HG03439 (cell line): ENCODE results near the gene PKP1.

Experiments used
- ATAC-seq: cut with Tn5 transposase; IDR thresholded peaks from one replicate; pipeline ENCODE4 v1.9.1; 2021; ENCODE audit warnings: mild to moderate bottlenecking, moderate library complexity; ENCODE audit not compliant: unreplicated experiment

Gene PKP1

GRCh38 chr1:201260648-201261311 is 22.5 kb upstream of the PKP1 start:
- ATAC-seq, result no peak

- no peak for ATAC-seq
These were observed 21.3 kb upstream of the PKP1 start for GRCh38 chr1:201261771-201262547.

GRCh38 chr1:201262963-201263608 is 20.2 kb upstream of the PKP1 start:
- no peak for ATAC-seq

GRCh38 chr1:201264072-201264471 is 19.2 kb upstream of the PKP1 start:
- no peak for ATAC-seq

- ATAC-seq, result no peak
These were observed 18.8 kb upstream of the PKP1 start for GRCh38 chr1:201264554-201264953.

GRCh38 chr1:201265756-201266155 is 17.6 kb upstream of the PKP1 start:
- no peak for ATAC-seq

- no peak for ATAC-seq
These were observed 17.0 kb upstream of the PKP1 start for GRCh38 chr1:201266276-201266675.

GRCh38 chr1:201266774-201267173 is 16.5 kb upstream of the PKP1 start:
- ATAC-seq, result no peak

- ATAC-seq, result no peak
These were observed 15.7 kb upstream of the PKP1 start for GRCh38 chr1:201267481-201268229.

GRCh38 chr1:201268604-201269151 is 14.6 kb upstream of the PKP1 start:
- ATAC-seq, result no peak

GRCh38 chr1:201269281-201269680 is 14.0 kb upstream of the PKP1 start:
- no peak for ATAC-seq

GRCh38 chr1:201269900-201270410 is 13.4 kb upstream of the PKP1 start:
- no peak for ATAC-seq

- no peak for ATAC-seq
These were observed 12.5 kb upstream of the PKP1 start for GRCh38 chr1:201270616-201271390.

- no peak for ATAC-seq
These were observed 10.5 kb upstream of the PKP1 start for GRCh38 chr1:201272799-201273198.

GRCh38 chr1:201274616-201275252 is 8.6 kb upstream of the PKP1 start:
- no peak for ATAC-seq

GRCh38 chr1:201275253-201275666 is 8.0 kb upstream of the PKP1 start:
- no peak for ATAC-seq

- ATAC-seq, result no peak
These were observed 6.4 kb upstream of the PKP1 start for GRCh38 chr1:201276891-201277290.

GRCh38 chr1:201277441-201277840 is 5.9 kb upstream of the PKP1 start:
- no peak for ATAC-seq

GRCh38 chr1:201279313-201279712 is 4.0 kb upstream of the PKP1 start:
- ATAC-seq, result no peak

GRCh38 chr1:201280884-201281283 is 2.4 kb upstream of the PKP1 start:
- ATAC-seq, result no peak
